Measurements from ENCODE around the gene ZFAND3.

GRCh38 chr6:37784585-37784967, 35.0 kb upstream of the ZFAND3 start:
- TF ChIP-seq CTCF (IDR thresholded peaks at IDR 0.05) (no peak), POLR2AphosphoS5 (IDR thresholded peaks at IDR 0.05; ENCODE audit: low read depth, low read length) (no peak), MAX (IDR thresholded peaks at IDR 0.05; ENCODE audit: low read depth) (no peak), RAD21 (IDR thresholded peaks at IDR 0.05; ENCODE audit: low read length) (0 out of 2 replicates have a peak, but pooled peaks have one; percentile 17), USF1 (IDR thresholded peaks at IDR 0.05; ENCODE audit: borderline replicate concordance, low read depth) (no peak), EP300 (IDR thresholded peaks at IDR 0.05; ENCODE audit: borderline replicate concordance in 1 of 2, low read depth in 1 of 2, low read length in 1 of 2) (no peak; a peak in 1 of 4 replicates), RFX5 (IDR thresholded peaks at IDR 0.05; ENCODE audit: low read length) (0 out of 2 replicates have a peak, but pooled peaks have one; percentile 21), RCOR1 (IDR thresholded peaks at IDR 0.05; ENCODE audit: low read length) (0 out of 2 replicates have a peak, but pooled peaks have one; percentile 49), FOXJ3 (CRISPR knock-in tag; IDR thresholded peaks at IDR 0.05) (no peak), TAF1 (IDR thresholded peaks at IDR 0.05; ENCODE audit: borderline replicate concordance, low read depth, low read length) (no peak), GABPA (IDR thresholded peaks at IDR 0.05; ENCODE audit: low read depth) (no peak), FOXM1 (IDR thresholded peaks at IDR 0.05; ENCODE audit: low read depth) (no peak), TCF12 (IDR thresholded peaks at IDR 0.05) (0 out of 2 replicates have a peak, but pooled peaks have one; percentile 7)

Measured in SK-N-SH (cell line).